Glomerular endothelial cell (primary cell): ENCODE results near the gene GATA6. TPM values are rescaled to one million over a fixed set of nuclear protein-coding genes. Genes with fewer than 3 reads are reported as not detected.
"Not testable (repeated sequence)": the region's sequence is repeated elsewhere in the genome, so short reads cannot be mapped to it uniquely, and the experiment has no call there.

Experiments used
- DNase-seq: peaks from one replicate; pipeline ENCODE4 v3.0.0-alpha.2; 2011; ENCODE audit warnings: low read depth, low spot score; ENCODE audit errors: extremely low read depth
- total RNA-seq: library from RNA; depleted of rRNA; stranded (reverse); fragments of >200 nt; gene quantifications from 2 replicates; pipeline ENCODE4 v1.2.3, GENCODE V29; 2015

Gene GATA6
- total RNA-seq, 1 donor from 2014 or later = 18.1 TPM

DNA sequence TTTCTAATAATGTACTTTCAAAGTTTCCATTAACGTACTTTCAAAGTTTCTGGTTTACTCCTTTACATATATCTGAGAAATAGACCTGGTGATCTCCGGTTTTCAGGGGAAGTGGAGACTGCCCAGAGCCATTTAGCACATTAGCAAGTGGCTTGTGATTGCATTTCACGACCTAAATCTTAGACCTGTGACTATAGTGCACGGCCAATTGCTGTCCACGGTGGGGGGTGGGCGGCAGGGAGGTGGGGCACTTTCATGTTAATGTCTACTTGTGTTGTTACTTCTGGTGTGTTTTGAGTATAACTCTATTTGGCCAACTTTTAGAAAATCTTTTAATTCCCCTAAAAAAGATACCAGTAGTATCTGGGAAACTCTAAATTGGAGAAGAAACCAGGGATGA is 11.3 kb downstream of the GATA6 start:
- DNase-seq = no peak

DNA sequence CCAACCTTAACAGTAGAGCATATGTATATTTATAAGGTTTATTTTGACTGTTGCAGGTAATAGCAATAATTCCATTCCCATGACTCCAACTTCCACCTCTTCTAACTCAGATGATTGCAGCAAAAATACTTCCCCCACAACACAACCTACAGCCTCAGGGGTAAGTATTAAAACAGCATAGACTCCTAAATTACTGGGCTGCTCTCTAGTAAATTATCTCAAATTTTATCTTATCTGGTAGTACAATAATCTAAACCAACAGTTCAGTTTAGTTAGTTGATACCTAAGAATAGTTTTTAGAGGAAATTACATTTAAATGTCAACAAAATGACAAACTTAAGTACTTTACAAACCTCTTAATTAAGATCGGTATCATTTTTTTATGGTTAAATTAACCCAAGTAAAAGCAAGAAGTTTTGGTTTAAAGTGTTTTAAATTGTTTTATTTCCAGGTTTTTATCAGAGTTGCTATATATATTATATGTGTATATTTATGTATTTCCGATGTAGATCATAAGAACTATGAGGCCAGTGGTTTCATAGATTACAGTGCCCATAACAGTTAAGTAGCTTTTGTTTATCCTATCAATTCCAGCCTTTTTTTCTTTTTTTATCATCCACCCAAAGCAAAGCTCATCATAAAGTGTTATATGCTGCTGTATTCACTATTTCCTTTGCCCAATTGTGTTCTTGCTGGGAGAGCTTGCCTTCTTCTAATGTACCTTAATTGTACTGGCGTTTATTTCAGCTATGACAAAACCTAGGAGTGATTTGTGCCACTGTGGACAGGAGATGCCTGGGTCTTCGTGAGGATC is 13.7 kb downstream of the GATA6 start:
- no peak for DNase-seq

DNA sequence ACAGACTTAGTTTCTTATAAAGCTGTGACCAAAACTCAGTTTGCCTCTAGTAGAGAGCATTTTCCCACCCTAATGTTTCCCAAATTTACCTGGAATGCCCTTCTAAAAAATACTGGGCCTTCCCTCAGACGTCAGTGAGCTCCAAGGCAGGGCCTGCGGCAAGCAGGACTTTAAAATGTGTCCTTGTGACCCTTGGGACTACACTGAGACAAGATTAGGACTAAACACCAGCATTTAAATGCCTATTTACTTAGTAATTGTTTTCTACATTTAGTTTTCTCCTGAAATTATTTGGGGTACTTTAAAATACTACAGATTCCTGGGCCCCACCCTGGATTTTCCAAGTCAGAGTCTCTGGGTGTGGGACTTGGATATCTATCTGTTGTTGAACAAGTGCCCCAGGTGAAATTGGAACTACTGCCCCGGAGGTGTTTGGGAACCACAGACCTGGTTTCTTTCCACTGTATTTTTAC is 14.3 kb downstream of the GATA6 start:
- no peak for DNase-seq

DNA sequence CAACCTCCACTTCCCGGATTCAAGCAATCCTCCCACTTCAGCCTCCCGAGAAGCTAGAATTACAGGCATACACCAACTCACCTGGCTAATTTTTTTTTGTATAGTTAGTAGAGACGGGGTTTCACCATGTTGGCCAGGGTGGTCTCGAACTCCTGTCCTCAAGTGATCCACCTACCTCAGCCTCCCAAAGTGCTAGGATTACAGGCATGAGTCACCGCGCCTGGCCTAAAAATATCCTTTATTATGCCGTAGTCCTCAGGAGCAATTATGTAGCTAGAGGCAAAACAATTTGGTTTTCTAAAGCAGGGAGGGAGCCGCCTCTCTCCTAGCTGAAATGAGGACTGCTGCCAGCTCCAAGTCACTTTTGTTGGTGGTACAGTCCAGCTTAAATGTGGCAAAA is 15.2 kb downstream of the GATA6 start:
- not testable (repeated sequence) for DNase-seq

DNA sequence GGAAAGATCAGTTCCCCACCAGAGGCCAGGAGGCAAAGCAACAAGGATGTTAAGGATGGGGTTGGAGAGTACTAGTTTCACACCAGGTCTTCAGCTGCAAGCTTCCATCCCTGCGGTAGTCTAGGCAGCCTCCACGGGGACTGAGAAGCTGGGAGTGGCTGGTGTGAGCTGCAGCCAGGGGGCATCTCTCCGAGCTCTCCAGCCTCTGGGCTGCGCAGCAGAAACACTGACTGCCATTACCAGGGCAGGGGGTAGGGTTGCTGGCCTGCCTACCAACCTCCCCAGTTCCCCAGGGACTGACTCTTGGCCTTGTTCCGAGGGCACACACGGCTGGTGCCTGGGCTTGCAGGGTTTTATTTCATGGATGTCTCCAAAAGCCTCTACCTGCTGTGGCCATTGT is 15.9 kb downstream of the GATA6 start:
- no peak for DNase-seq

DNA sequence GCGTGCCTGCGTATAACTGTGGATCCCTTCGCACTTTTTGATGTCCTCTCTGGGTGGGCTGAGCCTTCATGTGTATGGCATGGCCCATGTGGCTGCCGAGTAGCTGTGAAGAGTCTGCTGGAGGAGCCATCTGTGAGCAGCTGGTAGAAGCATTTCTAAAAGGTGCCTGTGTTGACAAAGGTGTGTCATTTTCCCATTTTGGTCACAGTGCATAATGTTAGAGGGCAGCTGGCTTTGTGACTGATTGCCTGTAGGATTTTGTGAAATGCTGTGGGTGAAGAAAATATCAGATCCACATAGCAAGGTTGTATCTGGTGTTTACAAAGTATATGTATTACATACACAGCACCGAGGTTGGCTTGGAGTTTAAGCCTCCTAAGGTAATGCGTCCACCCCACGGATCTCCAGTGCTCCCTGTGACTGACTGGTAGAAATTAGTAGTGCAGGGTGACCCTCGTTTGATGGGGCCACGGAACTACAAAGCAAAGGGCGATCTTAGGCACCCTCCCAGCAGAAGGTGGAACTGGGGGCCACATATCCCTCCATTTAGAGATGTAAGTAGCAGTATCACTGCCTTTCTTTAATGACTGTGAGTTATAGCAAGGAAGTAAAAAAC is 16.5 kb downstream of the GATA6 start:
- no peak for DNase-seq

DNA sequence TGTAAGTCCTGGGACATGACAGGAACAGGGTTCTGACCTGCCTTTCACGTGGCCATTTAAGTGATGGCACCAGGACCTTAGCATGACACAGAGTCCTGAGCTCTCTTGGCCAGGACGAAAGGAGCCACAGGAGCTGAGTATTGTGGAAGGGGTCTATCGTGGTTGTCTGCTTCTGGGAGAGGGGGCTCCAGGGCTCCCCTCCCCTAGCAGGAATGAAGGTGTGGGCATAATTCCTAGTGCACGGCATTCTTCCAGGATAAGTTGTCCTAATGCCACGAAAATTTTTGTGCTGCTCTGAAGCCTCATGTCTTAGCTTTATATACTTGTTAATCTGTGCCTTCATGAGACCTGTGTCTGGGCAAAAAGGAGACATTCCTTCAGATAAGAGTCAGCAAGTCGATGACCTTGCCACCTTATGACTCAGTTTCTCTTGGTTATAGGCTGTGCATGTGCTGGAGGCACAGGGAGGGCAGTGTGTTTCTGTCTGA is 17.1 kb downstream of the GATA6 start:
- no peak for DNase-seq

DNA sequence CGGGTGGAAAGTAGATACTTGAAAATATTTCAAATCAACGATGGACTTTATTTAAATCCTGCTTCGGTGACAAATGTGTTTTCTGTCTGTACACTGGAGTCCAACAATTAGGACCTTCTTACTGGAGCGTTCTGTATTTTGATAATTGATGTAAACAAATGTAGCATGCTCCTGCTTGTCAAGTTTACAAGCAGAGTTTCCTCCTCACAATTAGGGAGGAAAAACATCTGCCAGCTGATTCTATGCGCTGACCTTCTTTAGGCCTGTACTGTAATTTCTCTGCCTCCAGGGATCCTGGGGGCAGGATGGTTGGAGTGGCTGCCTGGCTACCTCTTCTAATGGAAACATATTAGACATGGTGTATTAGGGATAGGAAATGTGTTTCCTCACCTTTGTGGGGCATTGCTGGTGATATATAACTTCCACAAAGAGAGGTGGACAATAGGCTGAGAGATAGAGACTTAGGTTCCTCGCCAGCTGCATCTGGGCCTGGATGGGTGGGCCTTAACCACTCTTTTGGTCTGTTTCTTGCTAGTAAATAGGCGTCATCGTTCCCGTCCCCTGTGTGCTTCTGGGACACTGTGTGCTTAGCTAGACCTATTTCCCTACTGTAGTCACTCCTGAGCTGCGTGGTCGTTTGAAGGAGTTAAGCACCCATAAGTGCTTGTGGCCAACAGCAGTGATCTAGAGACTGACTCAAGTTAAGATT is 19.3 kb downstream of the GATA6 start:
- DNase-seq = no peak

DNA sequence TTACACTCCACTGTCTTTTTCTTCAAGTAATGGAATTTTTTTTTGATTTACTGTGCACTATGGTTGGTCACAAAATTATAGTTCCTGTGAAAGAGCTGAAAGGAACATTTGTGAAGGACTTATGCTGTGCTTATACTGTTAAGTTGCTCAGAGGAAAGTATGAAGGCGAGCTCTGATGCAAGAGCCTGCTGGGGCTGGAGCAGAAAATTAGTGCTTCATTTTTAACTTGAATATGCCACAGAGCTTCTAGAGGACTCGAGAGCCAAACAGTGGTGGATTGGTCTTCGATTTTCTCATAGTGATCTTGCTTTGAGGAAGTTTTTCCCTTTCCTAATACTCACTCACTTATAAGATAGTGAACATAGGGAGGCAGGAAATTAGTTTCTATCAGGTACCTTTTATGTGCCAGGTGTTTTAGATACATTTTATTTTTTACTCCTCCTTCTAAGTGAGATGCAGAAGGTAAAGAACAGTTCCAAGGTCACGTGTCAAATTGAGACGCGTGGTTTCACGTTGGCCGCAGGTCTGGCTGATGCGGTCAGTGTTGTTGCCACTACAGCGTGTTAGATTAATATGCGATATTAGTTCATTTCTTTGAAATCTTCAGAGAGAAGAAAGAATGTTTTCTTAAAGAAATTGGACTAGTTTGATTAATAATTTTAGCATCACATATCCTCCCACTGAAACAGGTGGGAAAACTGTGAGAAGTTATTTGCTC is 20.2 kb downstream of the GATA6 start:
- no peak for DNase-seq

DNA sequence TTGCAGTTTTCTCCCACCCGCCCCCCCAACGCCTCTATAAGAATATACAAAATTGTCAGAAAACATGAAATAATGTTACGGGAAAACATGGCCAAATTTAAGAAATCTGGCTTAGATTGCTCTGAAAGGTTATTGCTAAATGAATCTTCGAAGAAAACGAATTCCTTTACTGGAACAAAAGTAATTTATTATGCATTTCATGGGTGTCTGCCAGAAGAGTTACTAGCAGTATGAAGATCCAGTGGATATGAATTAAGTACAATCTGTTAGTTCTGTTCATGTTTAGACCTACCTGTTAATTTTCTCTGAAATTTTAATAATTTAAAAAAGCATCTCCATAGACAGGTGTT is 21.9 kb downstream of the GATA6 start:
- no peak for DNase-seq

DNA sequence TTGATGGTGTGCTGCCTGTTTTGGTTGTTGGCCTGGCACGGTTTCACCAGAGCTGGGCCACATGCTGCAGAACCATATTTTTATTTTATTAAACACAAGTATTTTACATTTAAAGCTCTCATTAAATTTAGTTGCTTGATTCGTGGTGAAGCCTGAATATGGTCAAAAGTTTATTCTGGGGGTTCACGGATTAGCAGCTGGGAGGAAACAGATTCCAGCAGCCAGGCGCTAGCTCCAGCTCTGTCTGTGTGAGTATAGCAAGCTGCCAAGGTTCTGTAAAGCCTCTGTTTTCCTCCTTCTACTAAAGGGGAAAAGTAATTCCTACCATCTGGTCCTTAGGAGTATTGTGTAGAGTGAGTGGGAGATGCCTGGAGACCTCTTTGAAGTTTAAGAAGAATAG is 22.5 kb downstream of the GATA6 start:
- no peak for DNase-seq

DNA sequence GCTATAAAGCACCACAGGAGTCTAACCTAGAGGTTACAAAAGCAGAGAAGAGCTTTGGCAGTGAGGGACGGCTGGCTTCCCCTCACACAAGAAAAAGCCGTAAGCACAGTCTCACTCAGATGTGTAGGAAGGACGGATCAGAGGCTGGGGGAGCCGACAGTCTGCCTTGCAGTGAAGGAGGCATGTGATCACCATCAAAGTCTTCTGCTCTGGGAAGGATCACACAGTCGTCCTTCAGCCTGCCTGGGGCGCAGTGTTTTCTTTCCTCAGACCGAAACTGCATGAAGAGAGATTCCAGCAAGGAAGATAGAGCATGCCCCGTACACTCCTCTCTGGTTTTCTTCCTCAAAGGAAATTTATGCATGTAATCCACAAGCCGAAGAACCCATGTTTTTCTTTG is 24.1 kb downstream of the GATA6 start:
- no peak for DNase-seq

DNA sequence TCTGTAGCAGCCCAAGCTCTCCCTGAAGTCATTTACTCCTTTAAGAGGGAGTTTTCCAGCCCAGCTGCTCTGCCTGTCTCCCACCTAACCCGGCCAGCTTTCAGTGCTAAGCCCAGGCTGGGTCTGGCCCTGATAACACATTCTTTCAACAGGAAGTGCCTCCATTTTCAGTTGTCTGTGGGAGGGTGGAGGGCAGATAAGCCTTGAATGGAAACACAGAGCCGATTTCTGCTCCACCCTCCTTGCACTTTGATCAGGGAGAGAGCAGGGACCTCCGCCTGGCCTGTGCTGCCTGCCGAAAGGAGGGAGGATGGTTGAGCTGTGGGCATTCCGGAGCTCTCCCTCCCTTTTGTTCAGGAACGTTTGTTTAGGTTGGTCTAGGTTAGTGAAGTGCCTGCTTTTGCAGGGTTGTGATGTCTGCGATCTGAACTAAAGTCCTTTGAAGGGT is 24.8 kb downstream of the GATA6 start:
- no peak for DNase-seq

DNA sequence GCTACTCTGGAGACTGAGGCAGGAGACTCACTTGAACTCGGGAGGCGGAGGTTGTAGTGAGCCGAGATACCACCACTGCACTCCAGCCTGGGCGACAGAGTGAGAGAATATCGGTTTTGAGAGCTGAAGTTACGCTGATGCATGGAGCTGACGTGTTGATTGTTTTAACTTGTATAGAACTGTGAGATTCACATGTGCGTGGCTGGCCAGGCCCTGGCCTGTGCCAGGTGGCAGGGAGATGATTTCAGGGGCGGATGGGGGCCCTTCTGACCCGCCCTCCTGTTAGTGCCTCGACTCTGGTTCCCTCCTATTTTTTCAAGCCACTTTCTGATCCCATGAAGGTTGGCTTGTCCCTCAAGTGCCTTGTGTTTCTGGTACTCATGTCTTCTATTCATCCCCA is 25.7 kb downstream of the GATA6 start:
- DNase-seq = no peak

DNA sequence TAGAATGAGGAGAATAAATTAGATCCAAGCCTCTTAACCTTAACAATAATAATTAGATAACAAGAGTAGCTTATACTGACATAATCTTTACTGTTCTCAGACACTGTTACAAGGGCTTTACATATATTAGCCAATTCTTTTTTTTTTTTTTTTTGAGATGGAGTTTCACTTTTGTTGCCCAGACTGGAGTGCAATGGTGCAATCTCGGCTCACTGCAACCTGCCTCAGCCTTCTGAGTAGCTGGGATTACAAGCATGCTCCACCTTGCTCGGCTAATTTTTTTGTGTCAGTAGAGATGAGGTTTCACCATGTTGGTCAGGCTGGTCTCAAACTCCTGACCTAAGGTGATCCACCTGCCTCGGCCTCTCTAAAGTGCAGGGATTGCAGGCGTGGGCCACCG is 27.6 kb downstream of the GATA6 start:
- DNase-seq = not testable (repeated sequence)

DNA sequence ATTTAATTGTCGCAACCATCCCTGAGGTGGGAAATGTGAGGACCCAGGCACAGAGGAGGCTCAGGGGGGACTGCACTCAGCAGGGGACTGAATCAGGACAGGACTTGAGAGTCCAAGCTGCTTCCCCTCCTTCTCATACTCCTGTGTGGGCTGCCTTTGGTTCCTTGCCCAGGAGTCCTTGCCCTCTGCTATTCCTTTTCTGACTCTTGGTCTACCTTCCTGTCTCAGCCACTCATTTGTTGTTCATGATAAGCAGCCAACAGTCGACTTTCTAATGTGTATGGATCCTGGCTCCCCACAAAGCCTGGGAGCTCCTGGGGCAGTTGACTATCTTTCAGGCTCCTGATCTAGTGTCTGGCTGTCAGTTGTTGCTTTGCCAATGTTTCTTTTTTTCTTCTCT is 28.3 kb downstream of the GATA6 start:
- DNase-seq = no peak

DNA sequence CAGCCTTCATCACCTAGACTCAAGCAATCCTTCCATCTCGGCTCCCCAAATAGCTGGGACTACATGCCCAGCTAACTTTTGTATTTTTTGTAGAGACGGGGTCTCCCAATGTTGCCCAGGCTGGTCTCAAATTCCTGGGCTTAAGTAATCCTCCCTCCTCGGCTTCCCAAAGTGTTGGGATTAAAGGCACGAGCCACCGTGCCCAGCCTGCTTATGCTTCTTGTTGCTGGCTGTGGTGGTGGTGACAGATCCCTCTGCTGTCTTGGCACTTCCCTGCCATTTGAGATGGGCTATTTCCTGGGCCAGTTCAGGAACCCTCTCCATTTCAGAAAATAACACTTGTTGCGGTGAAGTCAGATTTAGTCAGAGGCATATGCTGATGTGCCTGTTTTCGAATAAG is 28.8 kb downstream of the GATA6 start:
- no peak for DNase-seq

DNA sequence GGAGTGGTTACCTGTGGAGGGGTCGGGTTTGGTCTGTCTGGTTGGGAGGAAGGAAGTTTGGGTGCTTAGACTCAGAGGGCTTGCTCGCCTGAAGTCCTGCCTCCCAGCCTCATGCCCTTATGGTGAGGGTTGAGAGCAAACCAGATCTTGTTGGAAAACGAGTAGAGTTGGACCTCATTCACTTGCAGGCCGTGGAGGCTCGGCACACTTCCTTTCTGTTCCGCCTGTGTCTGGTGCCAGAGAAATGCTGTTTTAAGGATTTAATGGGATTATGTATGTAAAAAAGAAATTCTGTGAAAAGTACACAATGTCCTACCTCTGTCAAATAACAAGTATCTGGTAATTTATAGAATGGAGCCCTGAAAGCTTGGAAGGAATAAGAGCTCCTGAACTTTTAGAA is 29.6 kb downstream of the GATA6 start:
- no peak for DNase-seq

DNA sequence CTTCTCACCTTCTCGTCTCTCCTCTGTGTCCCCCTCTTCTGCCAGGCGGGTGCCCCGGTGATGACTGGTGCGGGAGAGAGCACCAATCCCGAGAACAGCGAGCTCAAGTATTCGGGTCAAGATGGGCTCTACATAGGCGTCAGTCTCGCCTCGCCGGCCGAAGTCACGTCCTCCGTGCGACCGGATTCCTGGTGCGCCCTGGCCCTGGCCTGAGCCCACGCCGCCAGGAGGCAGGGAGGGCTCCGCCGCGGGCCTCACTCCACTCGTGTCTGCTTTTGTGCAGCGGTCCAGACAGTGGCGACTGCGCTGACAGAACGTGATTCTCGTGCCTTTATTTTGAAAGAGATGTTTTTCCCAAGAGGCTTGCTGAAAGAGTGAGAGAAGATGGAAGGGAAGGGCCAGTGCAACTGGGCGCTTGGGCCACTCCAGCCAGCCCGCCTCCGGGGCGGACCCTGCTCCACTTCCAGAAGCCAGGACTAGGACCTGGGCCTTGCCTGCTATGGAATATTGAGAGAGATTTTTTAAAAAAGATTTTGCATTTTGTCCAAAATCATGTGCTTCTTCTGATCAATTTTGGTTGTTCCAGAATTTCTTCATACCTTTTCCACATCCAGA is 31.3 kb downstream of the GATA6 start:
- no peak for DNase-seq

DNA sequence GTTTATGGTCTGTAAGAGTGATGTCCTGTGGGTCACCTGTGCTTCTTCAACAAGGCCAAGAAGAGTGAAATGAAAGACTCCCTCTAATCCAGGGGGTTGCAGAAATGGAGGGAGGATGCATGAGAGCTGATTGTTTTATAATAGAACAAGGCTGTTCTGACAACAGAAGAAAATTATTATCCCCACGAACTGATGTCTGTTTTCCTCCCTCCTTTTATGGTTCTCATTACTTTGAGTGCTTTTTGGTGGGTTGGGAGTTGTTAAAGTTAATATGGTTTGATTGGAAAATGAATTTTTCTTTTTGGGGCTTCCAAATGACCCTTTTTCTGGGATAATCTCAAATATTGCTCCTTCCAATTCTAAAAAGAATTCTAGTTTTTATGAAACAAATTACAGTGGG is 33.6 kb downstream of the GATA6 start:
- DNase-seq = no peak
